Liver (tissue), 3 donors: ENCODE measurements around the gene SHFL.

ENCODE experiments used
- CTCF ChIP-seq: fragments of 150-350 bp; IDR thresholded peaks from 2 replicates; pipeline ENCODE4 v1.5.1; 2017; ENCODE audit warnings: improper control_type of control experiment, low read depth, low read length; ENCODE audit not compliant: missing input control
- RAD21 ChIP-seq, 2 donors: IDR thresholded peaks; 2 replicates each; pipeline ENCODE4 v1.6.1; 2016; ENCODE audit warnings: antibody characterized with exemption in 2 of 2, mild to moderate bottlenecking in 2 of 2
- SP1 ChIP-seq: IDR thresholded peaks from 2 replicates; pipeline ENCODE4 v1.6.1; 2018; ENCODE audit warnings: antibody characterized with exemption, mild to moderate bottlenecking
- YY1 ChIP-seq: IDR thresholded peaks from 2 replicates; pipeline ENCODE4 v1.6.1; 2016; ENCODE audit warnings: antibody characterized with exemption, mild to moderate bottlenecking
- donor health status: healthy.
- donor health status: healthy.

GRCh38 chr19:10086591-10087192 lies 575 bp downstream of the SHFL start:
- TF ChIP-seq YY1 = peak; percentile 48
- TF ChIP-seq CTCF = no peak
- peak; percentile 58 for TF ChIP-seq SP1
- TF ChIP-seq RAD21 (IDR thresholded peaks at IDR 0.05) = peak in 1 of 2 donors; percentile 32
